M059J (cell line): ENCODE measurements around the gene TBC1D21. TPM values are rescaled to one million over a fixed set of nuclear protein-coding genes. Genes with fewer than 3 reads are reported as not detected.

Experiments
- DNase-seq: peaks from one replicate; pipeline ENCODE4 v3.0.0-alpha.2; 2012; ENCODE audit warnings: low read depth
- total RNA-seq: library from RNA; depleted of rRNA; stranded (reverse); fragments of >200 nt; shearing (Covaris generic); gene quantifications from 2 replicates; pipeline ENCODE4 v1.2.3, GENCODE V29; 2014

Gene TBC1D21
- total RNA-seq, 1 experiment from 2014 or later, result not detected

GRCh38 chr15:73908030-73908821 lies 34.9 kb downstream of the TBC1D21 start:
- peak; percentile 57 for DNase-seq

DNA sequence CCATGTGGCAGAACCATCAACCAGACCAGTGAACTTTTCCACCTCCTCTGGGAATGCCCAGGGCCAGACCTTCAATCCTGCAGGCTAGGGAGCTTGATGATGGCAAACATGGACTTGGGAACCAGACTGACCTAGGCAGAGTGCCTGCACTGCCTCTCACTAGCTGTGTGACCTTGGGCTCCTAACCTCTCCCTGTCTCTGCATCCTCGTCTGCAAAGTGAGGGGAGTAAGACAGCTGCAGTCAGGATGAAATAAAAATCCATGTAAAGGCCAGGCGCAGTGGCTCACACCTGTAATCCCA lies 35.4 kb downstream of the TBC1D21 start:
- no peak for DNase-seq

- no peak for DNase-seq
Measured at GRCh38 chr15:73909651-73910050, 36.3 kb downstream of the TBC1D21 start.

DNA sequence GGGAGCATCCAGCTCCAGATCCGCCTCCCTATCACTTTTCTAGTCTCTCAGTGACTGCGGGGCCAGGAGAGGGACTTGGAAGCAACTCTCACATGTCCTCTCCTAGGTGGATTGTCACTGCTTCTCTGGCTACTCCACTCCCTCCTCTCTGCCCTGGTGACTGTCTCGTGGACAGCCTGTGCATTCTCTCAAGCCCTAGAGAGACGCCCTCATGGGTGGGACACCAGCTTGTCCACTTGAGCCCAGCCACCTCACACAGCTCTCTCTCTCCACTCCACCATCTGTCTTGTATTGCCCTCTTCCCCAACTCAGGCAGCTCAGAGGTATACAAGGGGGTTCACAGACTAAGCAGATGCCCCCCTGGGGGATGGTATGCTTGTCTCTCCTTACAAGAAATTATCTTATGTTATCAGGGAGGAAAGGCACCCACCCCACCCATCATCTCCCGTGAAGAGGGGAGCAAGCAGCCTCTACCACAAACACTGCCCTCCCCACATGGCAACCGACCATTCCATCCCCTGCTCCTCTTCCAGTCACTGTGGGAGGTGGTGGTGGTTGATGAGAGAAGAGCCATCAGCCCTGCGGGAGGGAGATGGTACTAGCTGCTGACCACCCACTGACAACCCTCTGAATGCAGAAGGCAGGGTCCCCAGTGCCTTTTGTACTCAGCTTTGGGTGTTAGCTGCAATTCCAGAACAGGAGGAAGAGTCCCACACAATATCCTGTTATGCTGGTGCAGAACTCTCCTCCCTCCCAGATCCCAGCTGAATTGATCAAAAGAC lies 37.3 kb downstream of the TBC1D21 start:
- DNase-seq, result no peak

DNA sequence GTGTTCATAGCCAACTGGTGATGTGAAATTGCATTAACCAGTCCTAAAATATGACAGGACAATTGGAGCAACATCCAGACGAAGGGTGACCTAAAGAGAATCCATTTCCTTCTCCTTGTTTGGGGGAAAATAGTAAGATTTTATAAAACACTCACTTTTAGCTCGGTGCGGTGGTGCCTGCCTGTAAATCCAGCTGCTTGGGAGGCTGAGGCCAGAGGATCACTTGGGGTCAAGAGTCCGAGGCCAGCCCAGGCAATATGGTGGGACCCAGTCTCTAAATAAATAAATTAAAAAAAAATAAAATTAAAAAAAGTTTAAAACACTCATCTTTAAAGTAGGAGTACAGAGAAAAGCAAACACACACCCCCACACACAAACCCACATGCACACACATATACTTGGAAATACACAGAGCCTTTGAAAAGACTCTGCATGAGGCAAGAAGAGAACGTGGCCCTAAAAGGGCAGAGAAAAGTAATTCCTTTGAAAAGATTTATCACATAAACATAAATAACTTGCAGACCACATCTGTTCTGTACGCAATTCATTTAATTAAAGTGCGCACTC lies 38.7 kb downstream of the TBC1D21 start:
- DNase-seq, result no peak

GRCh38 chr15:73914145-73914544 lies 40.8 kb downstream of the TBC1D21 start:
- no peak for DNase-seq

DNA sequence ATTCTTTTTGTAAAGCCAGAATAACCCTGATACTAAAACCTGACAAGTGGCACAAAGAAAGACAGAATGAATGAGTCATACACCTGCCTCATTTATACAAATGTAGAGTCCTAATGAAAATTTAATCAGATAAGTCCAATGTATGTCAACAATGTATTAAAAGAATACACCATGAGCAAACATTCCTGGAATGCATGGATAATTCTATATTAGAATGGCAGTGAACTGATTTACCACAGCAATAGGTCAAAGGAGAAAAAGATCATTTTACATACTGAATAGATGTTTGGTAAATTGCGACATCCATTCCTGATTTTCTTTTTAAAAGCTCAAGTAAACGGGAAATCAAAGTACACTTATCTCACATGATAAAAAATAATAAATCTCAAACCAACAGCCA lies 41.7 kb downstream of the TBC1D21 start:
- DNase-seq, result no peak

- no peak for DNase-seq
Measured at GRCh38 chr15:73918784-73919183, 45.4 kb downstream of the TBC1D21 start.

DNA sequence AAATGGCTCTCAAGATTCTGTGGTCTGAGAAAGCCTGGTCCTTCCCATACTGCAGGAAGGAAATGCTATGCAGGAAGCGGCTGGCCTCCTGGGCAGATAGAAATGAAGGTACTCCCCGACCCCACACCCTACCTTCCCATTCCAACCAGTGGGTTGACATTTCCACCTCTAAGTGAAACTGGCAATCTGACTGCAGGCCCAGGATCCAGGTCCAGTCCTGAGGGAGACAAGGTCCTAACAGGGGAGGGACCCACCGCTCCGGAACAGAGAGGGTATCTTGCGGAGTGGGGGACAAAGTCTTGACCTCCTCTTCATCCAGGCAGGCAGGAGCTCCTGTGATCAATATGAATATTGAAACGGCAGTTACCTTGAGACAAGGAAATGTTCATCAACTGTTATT lies 46.3 kb downstream of the TBC1D21 start:
- no peak for DNase-seq

DNA sequence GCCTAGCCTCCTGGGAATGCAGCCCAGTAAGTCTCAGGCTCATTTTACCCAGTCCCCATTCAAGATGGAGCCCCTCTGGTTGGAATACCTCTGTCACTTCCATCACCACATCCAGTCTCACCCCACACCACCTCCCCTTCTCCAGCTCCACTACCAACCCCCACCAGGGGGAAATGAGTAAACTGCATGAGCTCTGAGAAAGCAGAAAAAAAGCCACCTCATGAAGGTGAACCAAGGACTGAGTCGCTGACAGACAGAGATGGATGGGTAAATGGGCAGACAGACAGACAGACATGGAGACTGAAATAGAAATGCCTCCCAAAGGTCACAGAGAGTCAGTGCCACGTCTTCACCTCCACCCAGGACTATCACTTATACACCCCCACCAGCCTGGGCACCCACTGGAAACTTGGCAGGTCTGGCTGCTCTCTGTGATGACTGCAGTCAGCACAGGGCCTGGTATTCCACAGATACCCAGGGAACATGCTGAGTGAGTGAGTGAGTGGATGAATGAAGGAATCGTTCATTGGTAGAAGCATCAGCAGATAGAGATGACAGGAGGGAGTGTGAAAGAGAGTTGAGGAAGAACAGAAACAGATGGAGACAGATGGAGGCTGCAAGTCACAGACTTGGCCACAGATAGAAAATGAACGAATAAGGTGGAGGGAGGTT lies 48.0 kb downstream of the TBC1D21 start:
- DNase-seq, result peak; percentile 43

GRCh38 chr15:73922186-73923151 lies 49.1 kb downstream of the TBC1D21 start:
- peak; percentile 55 for DNase-seq

DNA sequence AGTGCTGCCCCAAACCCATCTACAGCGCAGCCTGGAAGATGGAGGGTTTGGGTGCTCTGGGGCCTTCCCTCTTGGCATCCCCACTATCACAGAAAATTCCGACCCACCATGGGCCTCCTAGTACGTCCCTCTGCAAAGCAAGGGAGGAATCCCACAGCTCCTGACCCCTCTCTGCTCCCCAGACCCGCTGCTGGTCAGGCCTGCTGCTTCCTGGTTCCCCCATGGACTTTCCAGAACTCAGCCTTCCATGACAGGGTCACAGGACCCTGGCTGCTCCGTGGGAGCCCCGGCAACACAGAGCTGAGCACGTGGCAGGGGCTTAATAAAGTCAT lies 49.8 kb downstream of the TBC1D21 start:
- DNase-seq, result no peak

- no peak for DNase-seq
Measured at GRCh38 chr15:73923488-73924164, 50.3 kb downstream of the TBC1D21 start.

DNA sequence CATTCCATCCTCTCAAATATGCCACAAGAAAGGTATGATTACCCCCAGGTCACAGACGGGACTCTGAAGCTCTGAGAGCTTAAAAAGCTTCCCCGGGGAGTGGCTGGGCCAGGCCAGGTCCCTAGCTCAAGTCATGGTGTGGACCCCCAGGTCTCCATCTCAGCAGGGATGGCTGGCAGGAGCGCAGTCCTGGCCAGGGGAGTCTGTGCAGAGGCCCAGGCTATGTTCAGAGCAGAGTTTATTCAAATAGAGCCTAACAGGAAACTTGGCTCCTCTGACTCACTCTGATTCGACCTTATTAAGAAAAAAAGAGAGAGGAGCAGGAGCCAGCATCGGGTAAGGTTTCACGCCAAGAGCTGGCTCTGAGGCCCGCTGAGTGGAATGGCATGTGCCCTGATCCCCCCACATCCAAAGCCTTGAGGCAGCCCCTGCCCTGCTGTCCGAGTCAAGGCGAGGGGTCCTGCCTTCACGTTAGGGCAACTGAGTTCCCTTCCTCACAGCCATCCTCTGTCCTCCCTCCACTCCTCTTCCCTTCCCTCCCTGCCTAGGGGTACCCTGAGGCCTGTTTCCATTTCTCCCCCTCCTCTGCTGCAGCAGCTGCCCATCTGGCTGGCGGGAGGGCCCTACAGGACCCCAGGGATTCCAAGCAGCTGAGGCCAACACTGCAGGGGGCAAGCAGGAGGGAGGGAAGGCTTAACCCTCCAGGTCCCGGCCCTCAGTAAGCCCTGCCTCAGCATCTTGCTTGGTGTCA lies 51.0 kb downstream of the TBC1D21 start:
- DNase-seq, result peak; percentile 89

DNA sequence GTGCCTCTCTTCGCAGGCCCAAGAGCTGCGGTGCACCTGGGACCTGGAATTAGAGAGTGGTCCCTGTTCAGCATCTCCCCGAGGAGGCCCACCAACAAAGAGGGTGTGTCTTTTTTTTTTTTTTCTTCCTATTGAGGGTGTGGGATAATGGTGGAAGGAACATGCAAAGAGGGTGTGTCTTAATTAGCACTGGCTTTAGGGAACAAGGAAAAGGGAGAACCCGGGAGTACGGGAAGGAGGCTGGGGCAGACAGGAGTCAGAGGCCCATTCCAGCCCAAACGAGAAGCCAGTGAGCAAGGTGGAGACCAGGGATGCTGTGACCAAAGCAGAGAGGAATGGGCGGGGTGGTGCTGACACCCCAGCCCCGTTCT lies 52.5 kb downstream of the TBC1D21 start:
- no peak for DNase-seq

DNA sequence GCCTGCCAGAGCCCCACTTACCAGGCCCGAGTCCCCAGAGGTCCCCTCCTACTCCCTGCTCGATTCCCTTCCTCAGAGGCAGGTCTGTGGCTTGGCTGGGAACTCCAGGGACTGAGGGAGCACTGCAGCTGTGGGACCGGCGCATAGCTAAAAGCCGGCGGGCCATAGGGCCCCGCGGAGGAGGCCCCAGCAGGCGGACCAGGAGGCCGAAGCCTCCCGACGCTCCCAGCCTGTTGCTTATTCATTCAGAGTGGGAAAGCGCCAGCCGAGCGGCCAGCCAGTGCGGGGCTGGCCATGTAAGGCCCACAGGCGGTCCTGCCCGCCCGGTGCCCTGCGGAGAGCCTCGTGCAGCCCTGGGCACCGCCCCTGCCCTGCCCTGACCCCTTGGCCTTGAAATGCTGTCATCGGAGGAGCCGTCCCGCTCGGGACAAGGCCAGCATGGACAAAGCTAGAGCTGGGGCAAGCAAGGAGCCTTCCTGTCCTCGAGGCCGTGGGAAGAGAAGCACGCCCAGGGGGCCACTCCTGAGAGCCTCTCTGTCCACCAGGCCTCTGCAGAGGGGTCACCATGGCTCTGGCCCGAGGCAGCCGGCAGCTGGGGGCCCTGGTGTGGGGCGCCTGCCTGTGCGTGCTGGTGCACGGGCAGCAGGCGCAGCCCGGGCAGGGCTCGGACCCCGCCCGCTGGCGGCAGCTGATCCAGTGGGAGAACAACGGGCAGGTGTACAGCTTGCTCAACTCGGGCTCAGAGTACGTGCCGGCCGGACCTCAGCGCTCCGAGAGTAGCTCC lies 53.0 kb downstream of the TBC1D21 start, which contains the start of gene LOXL1:
TSS of gene LOXL1 (plus strand) at position 244 of the 784 bp plus-strand sequence. CDS start at position 566, 322 bp downstream.
- peak; percentile 87 for DNase-seq

GRCh38 chr15:73927003-73927475 lies 53.7 kb downstream of the TBC1D21 start:
- peak; percentile 58 for DNase-seq

- peak; percentile 58 for DNase-seq
Measured at GRCh38 chr15:73927476-73928240, 54.3 kb downstream of the TBC1D21 start.
